GM12892 (cell line): Measurements from ENCODE around the gene KRT20.

Source experiments
- POLR2A ChIP-seq: IDR thresholded peaks from 2 replicates; pipeline ENCODE4 v1.6.1; 2011; ENCODE audit warnings: low read depth, low read length, control low read depth
- POLR2AphosphoS5 ChIP-seq: IDR thresholded peaks from 2 replicates; pipeline ENCODE4 v1.6.1; 2011; ENCODE audit warnings: low read depth, low read length, control low read depth

GRCh38 chr17:40912486-40913210, 27.6 kb upstream of the KRT20 start:
- TF ChIP-seq POLR2AphosphoS5, result no peak
- no peak for TF ChIP-seq POLR2A
